RWPE1 (cell line): ENCODE results near the gene FAM114A1.

ENCODE experiments used
- CTCF ChIA-PET: fragments of 350-600 bp; sonication (Branson Sonifier 250); formaldehyde crosslinking; extraction: SDS; loops from one replicate; lab custom pipeline; 2021; lab: Yijun Ruan, JAX
- POLR2A ChIA-PET: fragments of 400-600 bp; formaldehyde crosslinking; extraction: SDS; loops from one replicate; lab custom pipeline; 2020; ENCODE audit warnings: antibody characterized with exemption; ENCODE audit not compliant: low non-redundant PET; lab: Yijun Ruan, JAX
- DNase-seq: peaks from one replicate; pipeline ENCODE4 v3.0.0; 2012; ENCODE audit warnings: low spot score
- H3K27ac ChIP-seq: fragments of 450-650 bp; 2 replicates; pipeline ENCODE4 v1.5.1; 2017
- TF ChIP-seq, protein P1 (sequence below): fragments of 450-650 bp; conservative IDR thresholded peaks from 2 replicates; pipeline ENCODE4 v1.5.1; 2017; ENCODE audit warnings: low read depth, mild to moderate bottlenecking

Gene FAM114A1

DNA sequence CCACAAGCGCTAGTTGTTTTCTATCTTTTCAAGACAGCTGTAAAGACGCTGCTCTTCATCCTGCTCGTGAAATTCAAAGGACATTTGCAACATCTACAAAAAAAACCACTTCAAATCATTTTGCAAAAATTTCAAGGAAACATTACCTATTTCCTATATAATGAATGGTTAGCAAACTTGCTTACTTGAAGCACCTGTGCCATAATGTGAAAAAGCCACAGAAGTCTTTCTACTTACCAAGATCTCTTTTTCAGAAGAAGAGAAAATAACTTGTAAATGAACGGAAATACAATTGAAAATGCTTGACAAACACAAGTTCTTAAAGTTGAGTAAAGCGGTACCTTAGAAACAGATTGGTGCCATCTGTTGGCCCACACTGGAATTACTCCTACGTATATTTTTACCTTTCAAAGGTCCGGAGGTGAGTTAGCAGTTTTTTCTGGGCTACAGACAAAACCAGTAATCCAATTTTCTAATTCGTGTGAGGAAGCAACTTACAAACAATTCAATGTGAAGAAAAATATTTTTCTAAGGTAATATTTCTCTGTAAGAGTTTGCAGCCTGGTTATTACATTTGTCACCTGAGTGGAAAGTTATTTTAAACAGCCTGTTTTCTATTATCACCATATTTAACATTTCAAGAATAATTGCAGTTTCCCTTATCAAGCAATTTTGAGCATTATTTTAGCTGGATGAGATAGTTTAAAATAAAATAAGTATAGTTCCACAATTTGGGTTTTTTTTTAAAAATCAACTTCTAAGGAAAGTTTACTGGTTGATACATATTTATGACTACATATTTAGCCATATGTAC, 10.9 kb upstream of the FAM114A1 start, which contains the start of gene TLR6:
TLR6 (minus strand) TSS at position 294 of the 814 bp plus-strand sequence. CDS start 27,344 bp downstream, outside the sequence.
- DNase-seq: peak; percentile 53
- ChIA-PET CTCF (interaction anchor here (0.5 to 0.8 kb wide), 5 partner anchors 14 to 1477 kb away, joined by 3 to 5 read pairs (median 3); no protein-coding TSS in a partner anchor), POLR2A (no interaction called here)
- peak within 1 kb of the TSS; percentile 87 for H3K27ac ChIP-seq
- TF ChIP-seq, protein P1, sequence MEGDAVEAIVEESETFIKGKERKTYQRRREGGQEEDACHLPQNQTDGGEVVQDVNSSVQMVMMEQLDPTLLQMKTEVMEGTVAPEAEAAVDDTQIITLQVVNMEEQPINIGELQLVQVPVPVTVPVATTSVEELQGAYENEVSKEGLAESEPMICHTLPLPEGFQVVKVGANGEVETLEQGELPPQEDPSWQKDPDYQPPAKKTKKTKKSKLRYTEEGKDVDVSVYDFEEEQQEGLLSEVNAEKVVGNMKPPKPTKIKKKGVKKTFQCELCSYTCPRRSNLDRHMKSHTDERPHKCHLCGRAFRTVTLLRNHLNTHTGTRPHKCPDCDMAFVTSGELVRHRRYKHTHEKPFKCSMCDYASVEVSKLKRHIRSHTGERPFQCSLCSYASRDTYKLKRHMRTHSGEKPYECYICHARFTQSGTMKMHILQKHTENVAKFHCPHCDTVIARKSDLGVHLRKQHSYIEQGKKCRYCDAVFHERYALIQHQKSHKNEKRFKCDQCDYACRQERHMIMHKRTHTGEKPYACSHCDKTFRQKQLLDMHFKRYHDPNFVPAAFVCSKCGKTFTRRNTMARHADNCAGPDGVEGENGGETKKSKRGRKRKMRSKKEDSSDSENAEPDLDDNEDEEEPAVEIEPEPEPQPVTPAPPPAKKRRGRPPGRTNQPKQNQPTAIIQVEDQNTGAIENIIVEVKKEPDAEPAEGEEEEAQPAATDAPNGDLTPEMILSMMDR: peak; percentile 87

DNA sequence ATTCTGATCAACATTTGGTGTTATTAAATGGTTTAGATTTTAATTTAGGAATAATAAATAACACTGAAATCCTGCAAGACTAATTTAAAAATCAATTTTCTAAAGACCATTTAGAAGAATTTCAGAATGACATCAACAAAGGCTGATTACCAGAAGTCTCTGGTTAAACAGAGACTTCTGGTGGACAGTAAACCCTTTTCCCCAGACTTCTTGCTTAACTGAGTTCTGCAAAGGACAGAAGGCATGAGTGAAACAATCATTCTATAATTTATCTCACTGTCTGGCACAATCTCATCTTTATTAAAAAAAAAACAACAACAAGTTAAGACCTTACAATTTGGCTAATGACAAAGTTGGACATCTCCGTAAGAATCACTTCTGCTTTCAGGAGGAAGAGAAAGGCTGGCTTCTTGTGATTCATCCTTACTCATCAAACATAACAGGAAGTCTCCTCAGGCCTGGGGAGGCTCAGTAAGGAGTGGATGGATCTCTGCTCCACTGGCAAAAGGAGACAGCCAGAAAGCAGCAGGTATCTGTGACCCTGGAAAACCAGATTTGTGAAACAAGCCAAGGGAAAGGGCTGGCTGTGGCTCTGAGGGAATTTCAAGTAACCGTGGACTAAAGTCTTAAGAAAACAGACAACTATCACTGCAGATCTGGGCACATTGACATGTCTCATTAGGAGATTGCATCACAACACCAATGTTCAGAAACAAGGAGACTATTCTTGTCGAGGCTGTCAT, 10.1 kb upstream of the FAM114A1 start:
- ChIA-PET POLR2A (no interaction called here), CTCF (interaction anchor here (0.7 to 0.8 kb wide), 2 partner anchors 18 to 1477 kb away, joined by 3 to 4 read pairs; no protein-coding TSS in a partner anchor)

GRCh38 chr4:38858097-38858420, 9.5 kb upstream of the FAM114A1 start:
- DNase-seq: no peak
- TF ChIP-seq, protein P1: no peak
- peak overlapping the region; percentile 87 for H3K27ac ChIP-seq
- CTCF ChIA-PET: interaction anchor here (0.6 kb wide), 1 partner anchor 267 kb away, joined by 5 read pairs; no protein-coding TSS in a partner anchor
- POLR2A ChIA-PET: no interaction called here

More for the DNA sequence above, 10.1 kb upstream of the FAM114A1 start:
- TF ChIP-seq, protein P1: no peak
- peak overlapping the region; percentile 87 for H3K27ac ChIP-seq
- DNase-seq: peak; percentile 80

DNA sequence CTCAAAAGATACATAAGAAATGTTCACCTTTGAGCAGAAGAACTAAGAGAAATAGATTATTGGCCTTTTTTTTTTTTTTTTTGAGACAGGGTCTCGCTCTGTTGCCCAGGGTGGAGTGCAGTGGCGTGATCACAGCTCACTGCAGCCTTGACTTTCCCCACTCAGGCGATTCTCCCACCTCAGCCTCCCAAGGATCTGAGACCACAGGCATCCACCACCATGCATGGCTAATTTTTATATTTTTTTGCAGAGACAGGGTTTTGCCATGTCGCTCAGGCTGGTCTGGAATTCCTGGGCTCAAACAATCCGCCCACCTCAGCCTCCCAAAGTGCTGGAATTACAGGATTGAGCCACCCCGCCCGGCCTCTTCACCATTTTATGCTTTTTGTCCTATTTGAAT, 8.1 kb upstream of the FAM114A1 start:
- CTCF ChIA-PET: no interaction called here
- no peak overlapping the region for H3K27ac ChIP-seq
- TF ChIP-seq, protein P1: no peak
- POLR2A ChIA-PET: interaction anchor here (0.7 kb wide), 1 partner anchor 123 kb away, joined by 5 read pairs; no protein-coding TSS in a partner anchor
- no peak for DNase-seq

- H3K27ac ChIP-seq: no peak overlapping the region
- CTCF ChIA-PET: interaction anchor here (0.6 to 0.9 kb wide), 7 partner anchors 18 to 800 kb away, joined by 3 to 6 read pairs (median 4); no protein-coding TSS in a partner anchor
- TF ChIP-seq, protein P1: peak; percentile 69
- no peak for DNase-seq
- POLR2A ChIA-PET: no interaction called here
Measured at GRCh38 chr4:38860788-38861424, 6.7 kb upstream of the FAM114A1 start.

GRCh38 chr4:38861791-38862190, 5.8 kb upstream of the FAM114A1 start:
- ChIA-PET POLR2A (no interaction called here), CTCF (interaction anchor here (0.9 kb wide), 1 partner anchor 17 kb away, joined by 4 read pairs; no protein-coding TSS in a partner anchor)
- no peak overlapping the region for H3K27ac ChIP-seq
- TF ChIP-seq, protein P1: no peak
- no peak for DNase-seq
